ENCODE data around the gene COX6B2. TPM values are rescaled to one million over a fixed set of nuclear protein-coding genes. Genes with fewer than 3 reads are reported as not detected.

COX6B2 gene
- total RNA-seq, result 0.60 TPM

GRCh38 chr19:55354698-55355212 lies at the start of gene COX6B2:
Gene COX6B2, minus strand, starts transcription at chr19:55354719. Its CDS starts 198 bp downstream, at chr19:55354521.

GRCh38 chr19:55385724-55386492 lies 31.4 kb upstream of the COX6B2 start, which contains the start of gene RPL28:
Gene RPL28, plus strand, starts transcription at chr19:55385932. Its CDS starts 426 bp downstream, at chr19:55386358.

GRCh38 chr19:55384131-55384919 lies 29.8 kb upstream of the COX6B2 start, which contains the start of gene TMEM238:
Gene TMEM238, minus strand, starts transcription at chr19:55384292. Its CDS starts 33 bp downstream, at chr19:55384259.

GRCh38 chr19:55376241-55376933 lies 21.9 kb upstream of the COX6B2 start, which contains the start of gene TMEM190:
Gene TMEM190, plus strand, starts transcription at chr19:55376826. Its CDS starts 28 bp downstream, at chr19:55376854.

GRCh38 chr19:55370305-55370988 lies 15.9 kb upstream of the COX6B2 start, which contains the start of gene IL11:
Gene IL11, minus strand, starts transcription at chr19:55370463. Its CDS starts 153 bp downstream, at chr19:55370310.

GRCh38 chr19:55362990-55363716 lies 8.6 kb upstream of the COX6B2 start, which contains the start of gene GARIN5B:
Gene GARIN5B, minus strand, starts transcription at chr19:55363260. Its CDS starts 194 bp downstream, at chr19:55363066.

GRCh38 chr19:55339105-55339888 lies 15.2 kb downstream of the COX6B2 start, which contains the start of gene KMT5C:
Gene KMT5C, plus strand, starts transcription at chr19:55339876. Its CDS starts 2,061 bp downstream, at chr19:55341937.

GRCh38 chr19:55325172-55325571 lies 29.3 kb downstream of the COX6B2 start, which contains the start of gene TMEM150B:
Gene TMEM150B, minus strand, starts transcription at chr19:55325341. Its CDS starts 4,305 bp downstream, at chr19:55321036.

Other genes starting within 250 kb of the COX6B2 start
- 53.9 TPM for gene PPP1R12C, start 237.1 kb downstream of the COX6B2 start, total RNA-seq
- gene TNNT1, start 205.5 kb downstream of the COX6B2 start, total RNA-seq, result 49.5 TPM
- 2.1 TPM for gene TNNI3, start 197.0 kb downstream of the COX6B2 start, total RNA-seq
- gene DNAAF3, start 188.1 kb downstream of the COX6B2 start, total RNA-seq, result 2.0 TPM
- 16.4 TPM for gene SYT5, start 174.4 kb downstream of the COX6B2 start, total RNA-seq
- 6.1 TPM for gene PTPRH, start 145.2 kb downstream of the COX6B2 start, total RNA-seq
- 1.1 TPM for gene TMEM86B, start 126.0 kb downstream of the COX6B2 start, total RNA-seq
- gene PPP6R1, start 95.7 kb downstream of the COX6B2 start, total RNA-seq, result 30.6 TPM
- 31.0 TPM for gene HSPBP1, start 74.6 kb downstream of the COX6B2 start, total RNA-seq
- 32.5 TPM for gene BRSK1, start 70.7 kb downstream of the COX6B2 start, total RNA-seq
- gene TMEM150B, start 29.4 kb downstream of the COX6B2 start, total RNA-seq, result 1.1 TPM
- 40.3 TPM for gene KMT5C, start 14.8 kb downstream of the COX6B2 start, total RNA-seq
- gene GARIN5B, start 8.5 kb upstream of the COX6B2 start, total RNA-seq, result not detected
- gene IL11, start 15.7 kb upstream of the COX6B2 start, total RNA-seq, result 1.1 TPM
- gene TMEM190, start 22.1 kb upstream of the COX6B2 start, total RNA-seq, result not detected
- gene TMEM238, start 29.6 kb upstream of the COX6B2 start, total RNA-seq, result 0.99 TPM
- gene RPL28, start 31.2 kb upstream of the COX6B2 start, total RNA-seq, result 472 TPM
- gene UBE2S, start 53.1 kb upstream of the COX6B2 start, total RNA-seq, result 21.2 TPM
- gene SHISA7, start 88.6 kb upstream of the COX6B2 start, total RNA-seq, result 1.5 TPM
- 22.9 TPM for gene ISOC2, start 106.9 kb upstream of the COX6B2 start, total RNA-seq
- not detected for gene C19orf85, start 110.0 kb upstream of the COX6B2 start, total RNA-seq
- 2.3 TPM for gene ZNF628, start 121.9 kb upstream of the COX6B2 start, total RNA-seq
- gene NAT14, start 130.5 kb upstream of the COX6B2 start, total RNA-seq, result 13.0 TPM
- gene SSC5D, start 133.7 kb upstream of the COX6B2 start, total RNA-seq, result 20.5 TPM
- 0.99 TPM for gene SBK2, start 182.4 kb upstream of the COX6B2 start, total RNA-seq
- not detected for gene SBK3, start 190.8 kb upstream of the COX6B2 start, total RNA-seq
- 3.6 TPM for gene ZNF579, start 226.1 kb upstream of the COX6B2 start, total RNA-seq
- 8.7 TPM for gene FIZ1, start 244.8 kb upstream of the COX6B2 start, total RNA-seq
- gene ZNF524, start 245.6 kb upstream of the COX6B2 start, total RNA-seq, result 10.4 TPM

Measured in camera-type eye (tissue), 1 donor.